Sigmoid colon (tissue), 4 donors: ENCODE results near the gene CACNA1C.

Experiments used
- POLR2A ChIP-seq, 2 donors: fragments of 450-650 bp; IDR thresholded peaks; one replicate each; pipeline ENCODE4 v1.6.1; 2016; ENCODE audit warnings: antibody characterized with exemption in 2 of 2, mild to moderate bottlenecking in 2 of 2, moderate library complexity in 2 of 2
- POLR2AphosphoS5 ChIP-seq, 4 donors: sonication (generic); formaldehyde crosslinking; IDR thresholded peaks; one replicate each; pipeline ENCODE4 v1.6.1; 2017; ENCODE audit warnings: antibody characterized with exemption in 4 of 4
- TF ChIP-seq, protein P1 (sequence below), 4 experiments: fragments of 450-650 bp in 3 of 4; fragments of 200-600 bp in 1 of 4; IDR thresholded peaks; one replicate each; pipeline ENCODE4 v1.5.1; 2016 to 2019; ENCODE audit warnings: antibody characterized with exemption in 4 of 4, mild to moderate bottlenecking in 3 of 4, moderate library complexity in 2 of 4

GRCh38 chr12:2593045-2593444 lies 540.3 kb downstream of the CACNA1C start:
- TF ChIP-seq, protein P1, sequence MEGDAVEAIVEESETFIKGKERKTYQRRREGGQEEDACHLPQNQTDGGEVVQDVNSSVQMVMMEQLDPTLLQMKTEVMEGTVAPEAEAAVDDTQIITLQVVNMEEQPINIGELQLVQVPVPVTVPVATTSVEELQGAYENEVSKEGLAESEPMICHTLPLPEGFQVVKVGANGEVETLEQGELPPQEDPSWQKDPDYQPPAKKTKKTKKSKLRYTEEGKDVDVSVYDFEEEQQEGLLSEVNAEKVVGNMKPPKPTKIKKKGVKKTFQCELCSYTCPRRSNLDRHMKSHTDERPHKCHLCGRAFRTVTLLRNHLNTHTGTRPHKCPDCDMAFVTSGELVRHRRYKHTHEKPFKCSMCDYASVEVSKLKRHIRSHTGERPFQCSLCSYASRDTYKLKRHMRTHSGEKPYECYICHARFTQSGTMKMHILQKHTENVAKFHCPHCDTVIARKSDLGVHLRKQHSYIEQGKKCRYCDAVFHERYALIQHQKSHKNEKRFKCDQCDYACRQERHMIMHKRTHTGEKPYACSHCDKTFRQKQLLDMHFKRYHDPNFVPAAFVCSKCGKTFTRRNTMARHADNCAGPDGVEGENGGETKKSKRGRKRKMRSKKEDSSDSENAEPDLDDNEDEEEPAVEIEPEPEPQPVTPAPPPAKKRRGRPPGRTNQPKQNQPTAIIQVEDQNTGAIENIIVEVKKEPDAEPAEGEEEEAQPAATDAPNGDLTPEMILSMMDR (IDR thresholded peaks at IDR 0.05): no peak
- no peak for TF ChIP-seq POLR2AphosphoS5 (IDR thresholded peaks at IDR 0.05)
- no peak for TF ChIP-seq POLR2A (IDR thresholded peaks at IDR 0.05)
